SK-N-MC (cell line): ENCODE data around the gene FEZ2.

ENCODE experiments used
- EZH2 ChIP-seq: fragments of 200-600 bp; sonication (generic); IDR thresholded peaks from one replicate; pipeline ENCODE4 v1.6.1; 2017; ENCODE audit warnings: antibody characterized with exemption
- FOXP2 ChIP-seq: optimal IDR thresholded peaks from 2 replicates; pipeline ENCODE3; 2011; ENCODE audit warnings: mild to moderate bottlenecking, moderate library complexity; ENCODE audit not compliant: insufficient read depth; ENCODE audit errors: extremely low read length, control extremely low read depth
- POLR2AphosphoS5 ChIP-seq: IDR thresholded peaks from 2 replicates; pipeline ENCODE4 v1.6.1; 2012; ENCODE audit warnings: mild to moderate bottlenecking, low read depth, low read length, borderline replicate concordance

DNA sequence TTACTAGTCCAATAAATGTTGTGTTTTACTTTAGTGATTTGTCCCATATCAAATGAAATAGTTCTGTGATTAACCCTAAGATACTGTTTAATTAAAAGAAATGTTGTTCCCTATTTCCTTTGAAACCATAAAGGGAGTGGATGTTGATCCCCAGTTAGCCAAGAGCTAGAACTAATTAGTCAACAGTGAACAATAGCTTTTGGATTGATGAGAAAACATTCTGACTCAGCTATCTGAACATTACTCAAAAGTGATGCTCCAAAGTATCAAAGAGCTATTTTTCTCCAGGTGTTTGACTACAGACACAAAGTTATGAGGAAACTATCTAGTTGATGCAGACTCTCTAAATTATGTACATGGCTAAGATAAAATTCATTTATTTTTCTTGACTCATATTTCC lies 7.3 kb upstream of the FEZ2 start:
- TF ChIP-seq EZH2 = no peak
- TF ChIP-seq FOXP2 = no peak
- TF ChIP-seq POLR2AphosphoS5 = no peak
